ENCODE data around the gene HDHD5.
A peak's percentile ranks its signal among the peaks of the same experiment; 100 is the strongest.

The HDHD5 gene

GRCh38 chr22:17118342-17118741, 40.7 kb downstream of the HDHD5 start:
- DNase-seq, result no peak

GRCh38 chr22:17117890-17118289, 41.2 kb downstream of the HDHD5 start:
- no peak for DNase-seq

GRCh38 chr22:17117400-17117799, 41.7 kb downstream of the HDHD5 start:
- no peak for DNase-seq

GRCh38 chr22:17116572-17117330, 42.3 kb downstream of the HDHD5 start:
- DNase-seq, result no peak

GRCh38 chr22:17115945-17116565, 43.0 kb downstream of the HDHD5 start:
- no peak for DNase-seq

- no peak for DNase-seq
Measured at GRCh38 chr22:17115236-17115635, 43.8 kb downstream of the HDHD5 start.

- DNase-seq, result no peak
Measured at GRCh38 chr22:17114898-17115235, 44.2 kb downstream of the HDHD5 start.

GRCh38 chr22:17114173-17114897, 44.7 kb downstream of the HDHD5 start:
- DNase-seq, result no peak

- no peak for DNase-seq
Measured at GRCh38 chr22:17113600-17113999, 45.5 kb downstream of the HDHD5 start.

- peak; percentile 81 for DNase-seq
Measured at GRCh38 chr22:17112491-17113042, 46.5 kb downstream of the HDHD5 start.

GRCh38 chr22:17110791-17111550, 48.1 kb downstream of the HDHD5 start:
- DNase-seq, result no peak

GRCh38 chr22:17109976-17110375, 49.1 kb downstream of the HDHD5 start:
- DNase-seq, result no peak

- DNase-seq, result no peak
Measured at GRCh38 chr22:17109113-17109865, 49.8 kb downstream of the HDHD5 start.

- DNase-seq, result no peak
Measured at GRCh38 chr22:17108256-17109112, 50.6 kb downstream of the HDHD5 start.

- no peak for DNase-seq
Measured at GRCh38 chr22:17107547-17107810, 51.6 kb downstream of the HDHD5 start.

- no peak for DNase-seq
Measured at GRCh38 chr22:17106785-17107546, 52.1 kb downstream of the HDHD5 start.

- DNase-seq, result no peak
Measured at GRCh38 chr22:17106161-17106784, 52.8 kb downstream of the HDHD5 start.

GRCh38 chr22:17105143-17106129, 53.6 kb downstream of the HDHD5 start:
- no peak for DNase-seq

GRCh38 chr22:17104336-17104935, 54.6 kb downstream of the HDHD5 start:
- DNase-seq, result no peak

Data from DMS79 (cell line).